ENCODE data around the gene STAG1. TPM values are rescaled to one million over a fixed set of nuclear protein-coding genes. Genes with fewer than 3 reads are reported as not detected.

Gene STAG1
- polyA plus RNA-seq, 1 donor from 2014 or later = 30.8 TPM

DNA sequence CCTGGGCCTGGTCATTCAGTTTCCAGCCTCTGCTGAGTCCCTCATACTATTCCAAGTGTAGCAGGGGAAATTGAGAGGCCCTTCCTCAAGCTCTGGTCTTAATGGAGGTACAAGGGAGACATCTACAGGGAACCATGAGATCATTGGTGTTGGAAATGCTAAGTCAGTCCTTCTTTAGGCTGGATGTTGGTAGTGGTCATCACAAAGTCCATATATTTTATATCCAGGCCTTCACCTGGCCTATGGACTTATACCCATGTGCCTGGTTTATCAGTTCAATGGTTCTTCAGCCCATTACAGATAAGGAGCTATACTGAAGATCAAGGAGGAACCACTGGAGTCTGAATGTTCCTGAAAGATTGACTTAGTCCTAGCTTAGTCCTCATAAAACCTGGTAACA, 135.0 kb downstream of the STAG1 start:
- Histone ChIP-seq H3K27me3 (ENCODE audit: insufficient read depth, low read depth, low read length) (no peaks in the 10 kb centered on the region), H4K20me1 (ENCODE audit: insufficient read depth) (no peaks in the 10 kb centered on the region), H3K79me2 (replicated peaks; ENCODE audit: insufficient read depth, low read length) (no peaks in the 10 kb centered on the region), H3K9ac (ENCODE audit: low read length) (no peak overlapping the region), H3K9me3 (ENCODE audit: low read length) (no peaks in the 10 kb centered on the region), H3K4me3 (ENCODE audit: low read length) (no peak overlapping the region), H3K9me2 (ENCODE audit: insufficient read depth, low read length) (no peaks in the 10 kb centered on the region), H3K27ac (ENCODE audit: low read length) (no peak overlapping the region), H3K4me2 (ENCODE audit: low read length) (no peak overlapping the region), H2AFZ (ENCODE audit: low read depth, low read length) (no peak overlapping the region), H3K36me3 (ENCODE audit: insufficient read depth, low read length) (no peaks in the 10 kb centered on the region), H3F3A (ENCODE audit: insufficient read depth, low read length, poor library complexity, severe bottlenecking) (no peaks in the 10 kb centered on the region)
- no peak for TF ChIP-seq POLR2AphosphoS5 (IDR thresholded peaks at IDR 0.05)

DNA sequence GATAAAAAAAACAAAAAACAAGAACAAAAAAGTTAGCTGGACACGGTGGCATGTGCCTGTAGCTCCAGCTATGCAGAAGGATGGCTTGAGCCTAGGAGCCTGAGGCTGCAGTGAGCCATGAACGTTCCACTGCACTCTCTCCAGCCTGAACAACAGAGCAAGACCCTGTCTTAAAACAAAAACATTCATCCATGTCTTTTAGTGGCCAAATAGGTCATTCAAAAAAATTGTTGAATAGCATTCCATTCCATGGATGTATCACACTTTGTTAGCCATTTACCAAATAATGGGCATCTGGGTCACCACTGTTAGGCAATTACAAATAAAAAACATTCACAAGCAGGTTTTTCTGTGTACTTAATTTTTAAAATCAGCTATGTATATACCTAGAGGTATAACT, 139.7 kb downstream of the STAG1 start:
- Histone ChIP-seq H3F3A (ENCODE audit: insufficient read depth, low read length, poor library complexity, severe bottlenecking) (no peaks in the 10 kb centered on the region), H3K4me3 (ENCODE audit: low read length) (no peak overlapping the region), H3K9me3 (ENCODE audit: low read length) (no peaks in the 10 kb centered on the region), H3K27ac (ENCODE audit: low read length) (no peak overlapping the region), H3K36me3 (ENCODE audit: insufficient read depth, low read length) (no peaks in the 10 kb centered on the region), H3K4me2 (ENCODE audit: low read length) (no peak overlapping the region), H3K9ac (ENCODE audit: low read length) (no peak overlapping the region), H2AFZ (ENCODE audit: low read depth, low read length) (no peak overlapping the region), H3K27me3 (ENCODE audit: insufficient read depth, low read depth, low read length) (no peaks in the 10 kb centered on the region), H3K79me2 (replicated peaks; ENCODE audit: insufficient read depth, low read length) (no peaks in the 10 kb centered on the region), H3K9me2 (ENCODE audit: insufficient read depth, low read length) (no peaks in the 10 kb centered on the region), H4K20me1 (ENCODE audit: insufficient read depth) (no peaks in the 10 kb centered on the region)
- no peak for TF ChIP-seq POLR2AphosphoS5 (IDR thresholded peaks at IDR 0.05)
- TF ChIP-seq, protein P1, sequence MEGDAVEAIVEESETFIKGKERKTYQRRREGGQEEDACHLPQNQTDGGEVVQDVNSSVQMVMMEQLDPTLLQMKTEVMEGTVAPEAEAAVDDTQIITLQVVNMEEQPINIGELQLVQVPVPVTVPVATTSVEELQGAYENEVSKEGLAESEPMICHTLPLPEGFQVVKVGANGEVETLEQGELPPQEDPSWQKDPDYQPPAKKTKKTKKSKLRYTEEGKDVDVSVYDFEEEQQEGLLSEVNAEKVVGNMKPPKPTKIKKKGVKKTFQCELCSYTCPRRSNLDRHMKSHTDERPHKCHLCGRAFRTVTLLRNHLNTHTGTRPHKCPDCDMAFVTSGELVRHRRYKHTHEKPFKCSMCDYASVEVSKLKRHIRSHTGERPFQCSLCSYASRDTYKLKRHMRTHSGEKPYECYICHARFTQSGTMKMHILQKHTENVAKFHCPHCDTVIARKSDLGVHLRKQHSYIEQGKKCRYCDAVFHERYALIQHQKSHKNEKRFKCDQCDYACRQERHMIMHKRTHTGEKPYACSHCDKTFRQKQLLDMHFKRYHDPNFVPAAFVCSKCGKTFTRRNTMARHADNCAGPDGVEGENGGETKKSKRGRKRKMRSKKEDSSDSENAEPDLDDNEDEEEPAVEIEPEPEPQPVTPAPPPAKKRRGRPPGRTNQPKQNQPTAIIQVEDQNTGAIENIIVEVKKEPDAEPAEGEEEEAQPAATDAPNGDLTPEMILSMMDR (IDR thresholded peaks at IDR 0.05; ENCODE audit: poor library complexity, severe bottlenecking) = no peak
- TF ChIP-seq MXI1 (conservative IDR thresholded peaks at IDR 0.05; ENCODE audit: poor library complexity, severe bottlenecking) = no peak
- no peak for TF ChIP-seq TAF1 (IDR thresholded peaks at IDR 0.05; ENCODE audit: low read depth)
- no peak for TF ChIP-seq EP300 (conservative IDR thresholded peaks at IDR 0.05; ENCODE audit: poor library complexity, severe bottlenecking)
- TF ChIP-seq RAD21 (conservative IDR thresholded peaks at IDR 0.05) = no peak
- TF ChIP-seq, protein P2, sequence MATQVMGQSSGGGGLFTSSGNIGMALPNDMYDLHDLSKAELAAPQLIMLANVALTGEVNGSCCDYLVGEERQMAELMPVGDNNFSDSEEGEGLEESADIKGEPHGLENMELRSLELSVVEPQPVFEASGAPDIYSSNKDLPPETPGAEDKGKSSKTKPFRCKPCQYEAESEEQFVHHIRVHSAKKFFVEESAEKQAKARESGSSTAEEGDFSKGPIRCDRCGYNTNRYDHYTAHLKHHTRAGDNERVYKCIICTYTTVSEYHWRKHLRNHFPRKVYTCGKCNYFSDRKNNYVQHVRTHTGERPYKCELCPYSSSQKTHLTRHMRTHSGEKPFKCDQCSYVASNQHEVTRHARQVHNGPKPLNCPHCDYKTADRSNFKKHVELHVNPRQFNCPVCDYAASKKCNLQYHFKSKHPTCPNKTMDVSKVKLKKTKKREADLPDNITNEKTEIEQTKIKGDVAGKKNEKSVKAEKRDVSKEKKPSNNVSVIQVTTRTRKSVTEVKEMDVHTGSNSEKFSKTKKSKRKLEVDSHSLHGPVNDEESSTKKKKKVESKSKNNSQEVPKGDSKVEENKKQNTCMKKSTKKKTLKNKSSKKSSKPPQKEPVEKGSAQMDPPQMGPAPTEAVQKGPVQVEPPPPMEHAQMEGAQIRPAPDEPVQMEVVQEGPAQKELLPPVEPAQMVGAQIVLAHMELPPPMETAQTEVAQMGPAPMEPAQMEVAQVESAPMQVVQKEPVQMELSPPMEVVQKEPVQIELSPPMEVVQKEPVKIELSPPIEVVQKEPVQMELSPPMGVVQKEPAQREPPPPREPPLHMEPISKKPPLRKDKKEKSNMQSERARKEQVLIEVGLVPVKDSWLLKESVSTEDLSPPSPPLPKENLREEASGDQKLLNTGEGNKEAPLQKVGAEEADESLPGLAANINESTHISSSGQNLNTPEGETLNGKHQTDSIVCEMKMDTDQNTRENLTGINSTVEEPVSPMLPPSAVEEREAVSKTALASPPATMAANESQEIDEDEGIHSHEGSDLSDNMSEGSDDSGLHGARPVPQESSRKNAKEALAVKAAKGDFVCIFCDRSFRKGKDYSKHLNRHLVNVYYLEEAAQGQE (IDR thresholded peaks at IDR 0.05; ENCODE audit: borderline replicate concordance) = no peak
- TF ChIP-seq EZH2 (IDR thresholded peaks at IDR 0.05; ENCODE audit: borderline replicate concordance, insufficient read depth, low read length, poor library complexity, severe bottlenecking) = no peak

DNA sequence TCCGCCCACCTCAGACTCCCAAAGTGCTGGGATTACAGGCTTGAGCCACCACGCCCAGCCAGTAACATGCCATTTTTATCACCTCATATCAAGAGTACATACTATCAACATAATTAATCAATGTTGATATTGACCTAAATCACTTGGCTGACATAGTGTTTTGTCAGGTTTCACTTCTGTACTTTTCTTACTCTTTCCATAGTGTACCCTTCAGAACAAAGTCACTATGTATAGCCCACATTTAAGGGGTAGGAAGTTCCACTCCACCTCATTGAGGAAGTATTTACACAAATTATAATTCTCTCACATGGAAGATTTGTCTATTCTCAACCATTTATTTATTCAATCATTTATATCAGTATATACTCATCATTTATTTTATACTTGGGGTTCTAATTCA, 145.2 kb downstream of the STAG1 start:
- Histone ChIP-seq H3K27ac (ENCODE audit: low read length) (no peak overlapping the region), H3K27me3 (ENCODE audit: insufficient read depth, low read depth, low read length) (no peaks in the 10 kb centered on the region)
- TF ChIP-seq, protein P2 (IDR thresholded peaks at IDR 0.05; ENCODE audit: borderline replicate concordance) = no peak
- TF ChIP-seq SMC3 (conservative IDR thresholded peaks at IDR 0.05; ENCODE audit: poor library complexity) (no peak), POLR2AphosphoS5 (IDR thresholded peaks at IDR 0.05) (no peak), RAD21 (conservative IDR thresholded peaks at IDR 0.05) (no peak), EP300 (conservative IDR thresholded peaks at IDR 0.05; ENCODE audit: poor library complexity, severe bottlenecking) (no peak), EZH2 (IDR thresholded peaks at IDR 0.05; ENCODE audit: borderline replicate concordance, insufficient read depth, low read length, poor library complexity, severe bottlenecking) (no peak), MXI1 (conservative IDR thresholded peaks at IDR 0.05; ENCODE audit: poor library complexity, severe bottlenecking) (no peak), TAF1 (IDR thresholded peaks at IDR 0.05; ENCODE audit: low read depth) (no peak)
- TF ChIP-seq, protein P1 (IDR thresholded peaks at IDR 0.05; ENCODE audit: poor library complexity, severe bottlenecking) = no peak

More for the DNA sequence above, 145.2 kb downstream of the STAG1 start:
- no peaks in the 10 kb centered on the region for H4K20me1 ChIP-seq (ENCODE audit: insufficient read depth)
- no peaks in the 10 kb centered on the region for H3K79me2 ChIP-seq (replicated peaks; ENCODE audit: insufficient read depth, low read length)
- no peak overlapping the region for H3K9ac ChIP-seq (ENCODE audit: low read length)
- no peak overlapping the region for H3K4me2 ChIP-seq (ENCODE audit: low read length)
- no peak overlapping the region for H2AFZ ChIP-seq (ENCODE audit: low read depth, low read length)
- H3K4me3 ChIP-seq (ENCODE audit: low read length) = no peak overlapping the region
- no peaks in the 10 kb centered on the region for H3K36me3 ChIP-seq (ENCODE audit: insufficient read depth, low read length)
- H3K9me2 ChIP-seq (ENCODE audit: insufficient read depth, low read length) = no peaks in the 10 kb centered on the region
- H3K9me3 ChIP-seq (ENCODE audit: low read length) = no peaks in the 10 kb centered on the region
- H3F3A ChIP-seq (ENCODE audit: insufficient read depth, low read length, poor library complexity, severe bottlenecking) = no peaks in the 10 kb centered on the region

Measured in neural cell (in vitro differentiated cells).